HG03066 (cell line): ENCODE results near the gene PIAS4.

ENCODE experiments used
- ATAC-seq: cut with Tn5 transposase; IDR thresholded peaks from one replicate; pipeline ENCODE4 v1.9.1; 2021; ENCODE audit warnings: low read depth; ENCODE audit not compliant: unreplicated experiment

Gene PIAS4

DNA sequence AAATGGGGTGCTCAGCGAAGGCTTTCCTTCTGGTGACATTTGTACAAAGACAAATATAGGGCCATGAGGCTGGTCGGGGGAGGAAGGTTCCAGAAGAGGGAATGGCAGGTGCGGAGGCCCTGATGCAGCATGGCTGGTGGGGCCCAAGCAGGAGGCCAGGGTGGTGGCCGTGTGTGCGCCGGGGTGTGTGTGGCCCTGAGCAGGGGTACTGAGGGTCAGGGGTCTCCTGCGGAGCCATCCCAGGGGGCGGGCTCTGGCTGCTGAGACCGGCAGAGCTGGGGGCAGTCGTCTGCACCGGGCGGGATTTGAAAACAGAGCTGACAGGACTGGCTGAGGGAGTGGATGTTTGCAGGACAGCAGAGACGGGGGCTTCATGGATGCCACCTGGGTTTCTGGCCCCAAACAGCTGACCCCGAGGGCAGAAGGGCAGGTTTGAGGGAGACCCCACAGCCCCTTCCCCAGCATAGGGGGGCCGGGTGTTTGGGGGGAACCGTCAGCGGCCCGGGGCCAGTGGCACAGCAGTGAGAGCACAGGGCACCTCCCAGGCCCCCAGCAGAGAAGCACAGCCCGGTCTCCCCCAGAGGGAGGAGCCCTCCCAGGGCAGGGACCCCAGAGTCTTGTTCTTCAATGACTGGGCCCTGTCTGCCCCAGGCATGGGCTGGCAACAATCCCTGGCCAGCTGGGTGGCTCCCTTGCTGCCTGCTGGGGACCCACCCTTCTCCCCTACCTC lies 11.4 kb downstream of the PIAS4 start:
- ATAC-seq, result no peak

DNA sequence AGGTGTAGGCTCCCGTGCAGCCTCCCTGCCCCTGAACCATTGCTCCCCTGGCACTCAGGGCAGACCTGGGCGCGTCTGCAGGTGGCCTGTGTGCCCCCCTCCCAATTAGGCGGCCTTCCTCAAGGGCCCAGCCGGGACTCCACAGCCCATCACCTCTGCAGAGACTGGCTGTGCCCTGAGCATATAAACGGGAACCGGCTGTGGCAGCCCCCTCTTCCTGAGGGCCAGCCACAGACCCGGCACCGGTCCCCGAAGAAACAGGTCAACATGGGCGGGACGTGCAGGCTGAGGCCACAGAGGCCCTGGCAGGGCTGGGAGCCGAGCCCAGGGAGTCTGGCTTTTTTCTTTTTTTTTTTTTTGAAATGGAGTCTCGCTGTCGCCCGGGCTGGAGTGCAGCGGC lies 12.0 kb downstream of the PIAS4 start:
- no peak for ATAC-seq

- no peak for ATAC-seq
Measured at GRCh38 chr19:4023600-4024398, 16.3 kb downstream of the PIAS4 start.

DNA sequence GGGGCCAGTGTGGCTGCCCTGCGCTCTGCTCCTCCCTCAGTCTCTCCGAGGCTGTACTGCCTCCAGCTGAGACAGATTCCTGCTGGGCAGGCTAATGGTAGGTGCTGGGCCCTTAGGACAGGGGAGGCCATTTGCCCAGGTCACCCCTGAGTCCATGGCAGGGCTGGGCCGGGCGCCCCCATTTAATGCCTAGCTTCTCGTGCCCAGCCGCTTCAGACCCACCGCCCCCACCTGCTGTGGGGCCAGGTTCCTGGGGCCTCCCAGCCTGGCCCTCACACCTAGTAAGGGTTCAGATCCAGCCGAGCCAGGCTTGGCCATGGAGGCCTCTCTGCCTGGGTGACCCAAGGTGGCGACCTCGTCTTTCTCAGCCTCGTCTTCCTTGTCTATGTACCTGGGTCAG lies 17.8 kb downstream of the PIAS4 start:
- ATAC-seq, result no peak

- no peak for ATAC-seq
Measured at GRCh38 chr19:4027146-4027545, 19.6 kb downstream of the PIAS4 start.

GRCh38 chr19:4028334-4029246 lies 21.1 kb downstream of the PIAS4 start:
- no peak for ATAC-seq

GRCh38 chr19:4029247-4029614 lies 21.7 kb downstream of the PIAS4 start:
- no peak for ATAC-seq

- no peak for ATAC-seq
Measured at GRCh38 chr19:4030552-4030951, 23.0 kb downstream of the PIAS4 start.

DNA sequence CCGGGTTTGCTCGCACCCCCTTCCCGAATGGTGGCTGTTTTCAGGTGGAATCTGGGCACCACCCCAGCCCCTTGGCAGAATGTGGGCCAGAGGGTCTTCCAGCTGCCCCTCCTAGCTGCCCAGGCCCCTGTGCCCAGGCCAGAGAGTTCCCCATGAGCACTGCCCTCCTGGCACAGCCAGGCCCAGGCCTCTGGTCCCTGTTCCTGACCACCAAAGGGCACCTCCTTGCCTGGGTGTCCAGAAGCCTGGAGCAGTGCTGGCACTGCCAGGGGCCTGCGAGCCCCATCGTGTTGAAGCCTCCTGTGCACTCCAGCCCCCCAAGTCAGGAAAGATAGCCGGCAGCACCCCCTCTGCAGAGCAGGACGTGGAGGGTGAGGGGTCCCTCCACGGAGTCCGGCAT lies 23.4 kb downstream of the PIAS4 start:
- no peak for ATAC-seq

DNA sequence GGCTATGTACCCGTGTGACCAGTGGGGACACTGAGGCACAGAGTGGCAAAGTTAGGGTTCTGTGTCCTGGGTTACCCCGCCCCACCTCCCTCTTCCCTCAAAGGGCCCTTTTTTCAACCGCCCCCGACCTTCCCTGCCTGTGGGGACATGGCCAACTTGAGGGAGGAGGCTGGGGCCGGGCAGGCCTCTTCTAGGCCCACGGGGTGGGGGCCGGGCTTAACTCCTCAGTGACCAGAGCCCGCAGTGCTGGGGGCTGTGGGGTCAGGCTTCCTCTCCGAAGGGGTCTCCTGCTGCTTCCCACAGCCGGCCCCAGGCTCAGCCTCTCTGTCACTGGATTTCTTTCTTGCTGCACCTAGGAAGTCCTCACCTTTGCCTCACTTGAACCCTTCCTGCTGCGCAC lies 23.9 kb downstream of the PIAS4 start:
- ATAC-seq, result no peak

GRCh38 chr19:4032436-4032835 lies 24.9 kb downstream of the PIAS4 start:
- ATAC-seq, result no peak

GRCh38 chr19:4033028-4033956 lies 25.8 kb downstream of the PIAS4 start:
- no peak for ATAC-seq

DNA sequence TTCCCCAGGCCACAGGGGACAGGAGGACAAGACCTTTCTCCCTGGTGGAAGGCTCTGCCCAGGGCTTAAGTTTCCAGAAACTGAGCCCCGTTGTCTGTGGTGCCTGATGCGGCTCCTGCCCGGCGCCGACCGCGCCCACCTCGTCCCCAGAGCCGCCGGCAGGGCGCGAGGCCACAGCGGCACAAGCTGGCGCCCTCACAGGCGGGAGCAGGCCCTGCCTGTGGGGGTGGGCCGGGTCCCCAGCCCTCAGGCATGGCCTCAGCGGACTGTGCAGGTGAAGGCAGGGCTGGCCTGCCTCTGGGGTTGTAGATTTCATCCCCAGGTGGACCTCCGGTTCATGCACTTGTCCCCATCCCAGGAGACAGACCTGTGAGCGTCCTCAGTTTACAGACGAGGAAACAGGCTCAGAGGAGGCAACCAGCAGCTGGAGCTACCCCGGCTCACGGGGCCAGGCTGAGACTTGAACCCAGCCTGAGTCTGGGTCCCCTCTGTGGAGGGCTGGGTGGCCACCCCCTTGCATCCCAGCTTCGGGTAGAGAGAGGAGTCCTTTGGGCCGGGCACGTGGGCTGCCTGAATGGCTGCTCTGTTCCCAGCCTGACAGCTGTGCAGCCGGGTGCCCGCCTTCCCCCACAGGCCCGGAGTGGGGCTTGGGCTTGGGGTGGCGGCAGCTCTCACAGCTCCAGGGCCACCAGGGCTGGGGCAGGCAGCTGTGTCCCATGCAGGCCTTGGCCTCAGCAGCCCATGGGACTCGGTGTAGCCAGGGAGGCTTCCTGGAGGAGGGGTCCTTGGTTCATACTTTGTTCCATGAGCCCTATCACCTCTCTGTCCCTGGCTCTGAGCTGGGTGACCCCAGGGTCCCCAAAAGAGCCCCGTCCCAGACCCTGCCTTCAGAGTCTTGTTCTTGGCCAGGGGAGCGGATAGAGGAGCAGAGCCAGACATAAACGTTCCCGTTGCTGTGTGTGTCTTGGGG lies 26.8 kb downstream of the PIAS4 start:
- ATAC-seq, result no peak

DNA sequence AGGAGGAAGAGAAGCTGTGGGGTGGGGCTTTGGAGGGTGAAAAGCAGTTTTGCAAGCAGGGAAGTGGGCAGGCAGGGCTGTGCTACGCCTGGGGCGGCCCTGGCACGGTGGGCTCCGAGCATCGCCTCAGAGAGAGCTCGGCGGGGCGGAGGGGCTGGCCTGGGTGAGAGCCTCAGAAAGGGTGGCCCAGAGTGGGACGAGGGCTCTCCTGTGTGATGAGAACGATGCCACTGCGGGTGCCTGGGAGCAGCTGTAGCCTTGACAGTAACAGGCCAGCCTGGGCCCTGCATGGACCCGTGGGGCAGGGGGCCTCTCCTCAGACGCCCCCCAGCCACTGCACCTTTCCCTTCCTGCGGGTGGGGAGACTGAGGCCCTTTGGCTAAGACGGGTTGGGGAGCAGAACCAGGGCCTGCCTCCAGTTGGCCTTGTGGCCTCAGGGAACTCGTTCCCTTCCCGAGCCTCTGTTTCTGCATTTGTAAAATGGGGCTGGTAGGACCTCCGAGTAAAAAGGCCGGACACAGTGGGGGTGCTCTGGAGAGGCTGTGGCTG lies 27.6 kb downstream of the PIAS4 start:
- ATAC-seq, result no peak

DNA sequence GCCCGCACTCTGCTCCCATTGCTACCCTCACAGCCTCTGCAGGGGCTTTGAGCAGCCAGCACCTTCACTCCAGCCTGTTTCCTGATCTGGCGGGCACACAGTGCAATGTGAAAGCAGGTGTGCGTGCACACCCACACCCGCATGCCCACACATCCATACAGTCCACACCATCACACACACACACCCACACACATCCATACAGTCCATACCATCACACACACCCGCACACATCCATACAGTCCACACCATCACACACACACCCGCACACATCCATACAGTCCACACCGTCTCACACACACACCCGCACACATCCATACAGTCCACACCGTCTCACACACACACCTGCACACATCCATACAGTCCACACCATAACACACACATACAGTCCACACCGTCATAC lies 28.0 kb downstream of the PIAS4 start:
- no peak for ATAC-seq

DNA sequence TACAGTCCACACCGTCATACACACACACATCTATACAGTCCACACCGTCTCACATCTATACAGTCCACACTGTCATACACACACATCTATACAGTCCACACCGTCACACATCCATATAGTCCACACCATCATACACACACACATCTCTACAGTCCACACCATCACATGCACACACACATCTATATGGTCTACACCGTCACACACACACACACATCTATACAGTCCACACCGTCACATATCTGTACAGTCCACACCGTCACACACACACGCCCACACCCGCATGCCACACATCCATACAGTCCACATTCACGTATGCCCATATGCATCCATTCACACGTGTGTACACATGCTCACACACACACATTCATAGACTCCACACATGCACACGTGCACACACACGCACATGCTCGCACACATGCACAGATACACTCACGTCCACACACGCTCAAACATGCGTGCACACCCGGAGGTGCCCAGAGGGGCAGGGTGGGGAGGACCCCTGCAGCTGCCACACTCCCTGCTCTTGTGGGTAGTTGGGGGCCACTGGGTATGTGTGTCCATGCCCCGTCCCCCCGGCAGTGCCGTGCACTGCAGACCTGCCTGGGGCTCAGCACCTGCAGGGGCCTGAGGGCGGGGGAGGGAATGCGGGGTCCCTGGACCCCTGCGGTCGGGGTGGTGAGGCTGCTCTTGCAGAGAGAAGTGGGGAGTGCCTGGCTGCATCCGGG lies 29.2 kb downstream of the PIAS4 start:
- ATAC-seq, result no peak

- no peak for ATAC-seq
Measured at GRCh38 chr19:4037301-4037949, 29.9 kb downstream of the PIAS4 start.

GRCh38 chr19:4038057-4038456 lies 30.5 kb downstream of the PIAS4 start:
- no peak for ATAC-seq
